Measurements from ENCODE around the gene COMMD3. TPM values are rescaled to one million over a fixed set of nuclear protein-coding genes. Genes with fewer than 3 reads are reported as not detected.

COMMD3 gene
- total and polyA plus RNA-seq, 2 donors (not counting 3 experiments of a cell fraction or from before 2014, with no cell fraction given), result 22.5 to 48.9 TPM

DNA sequence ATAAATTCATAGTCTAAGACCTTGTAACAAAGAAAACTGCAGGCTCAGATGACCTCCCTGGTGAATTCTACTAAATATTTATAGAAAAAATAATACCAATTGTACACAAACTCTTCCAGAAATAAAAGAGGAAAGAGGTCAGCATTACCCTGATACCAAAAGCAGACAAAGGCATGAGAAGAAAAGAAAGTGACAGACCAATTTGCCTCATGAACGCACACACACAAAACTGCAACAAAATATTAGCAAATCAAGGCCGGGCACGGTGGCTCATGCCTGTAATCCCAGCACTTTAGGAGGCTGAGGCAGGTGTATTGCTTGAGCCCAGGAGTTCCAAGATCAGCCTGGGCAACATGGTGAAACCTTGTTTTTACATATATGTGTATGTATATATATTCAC lies 12.7 kb upstream of the COMMD3 start:
- Histone ChIP-seq H3K4me1 (ENCODE audit: control insufficient read depth, extremely low read depth, insufficient read depth, low read length) (no peaks in the 10 kb centered on the region), H3K27ac (ENCODE audit: insufficient read depth, low read depth, low read length) (no peak overlapping the region), H3K9me3 (replicated peaks; ENCODE audit: control insufficient read depth, insufficient read depth, low read length) (no peaks in the 10 kb centered on the region), H4K20me1 (replicated peaks; ENCODE audit: control insufficient read depth, extremely low read depth, insufficient read depth, low read length) (no peaks in the 10 kb centered on the region), H3K4me2 (ENCODE audit: insufficient read depth, low read length) (no peak overlapping the region), H3K9ac (replicated peaks; ENCODE audit: extremely low read depth, insufficient read depth, low read length) (no peak overlapping the region), H3K27me3 (ENCODE audit: control insufficient read depth in 2 of 2, insufficient read depth in 2 of 2, low read length in 2 of 2) (no peaks in the 10 kb centered on the region), H2AFZ (ENCODE audit: low read depth, low read length) (no peak overlapping the region), H3K79me2 (ENCODE audit: control insufficient read depth, insufficient read depth, low read length) (no peaks in the 10 kb centered on the region), H3K4me3 (replicated peaks in 1 of 3; ENCODE audit: insufficient read depth in 1 of 3, low read depth in 1 of 3, low read length in 3 of 3) (no peak overlapping the region), H3K36me3 (ENCODE audit: control insufficient read depth in 2 of 2, extremely low read depth in 1 of 2, insufficient read depth in 2 of 2, low read length in 2 of 2) (no peaks in the 10 kb centered on the region), H3K9me1 (replicated peaks; ENCODE audit: control insufficient read depth, extremely low read depth, insufficient read depth, low read length) (no peaks in the 10 kb centered on the region)
- ChIA-PET POLR2A (no interaction called here), CTCF (no interaction called here)
- no TSS peak for BruUV-seq (replicated peaks)
- dilution Hi-C loops (cut with MboI; ENCODE audit: extremely low pct_ligation_motif_present, low sequenced_read_pairs), result no loop called here
- FAIRE-seq, result no peak
- intact Hi-C loops (cut with micrococcal nuclease), result no loop called here
- no peak for DNase-seq (ENCODE audit: low read depth, low spot score)
- TF ChIP-seq EZH2 (IDR thresholded peaks at IDR 0.05; ENCODE audit: borderline replicate concordance, low read depth, low read length, severe bottlenecking) (no peak), MYC (IDR thresholded peaks at IDR 0.05; ENCODE audit: low read depth, low read length) (no peak), MAX (IDR thresholded peaks at IDR 0.05; ENCODE audit: insufficient read depth, insufficient read length) (no peak), GATA2 (IDR thresholded peaks at IDR 0.05; ENCODE audit: insufficient read depth, insufficient read length, low read depth, low read length) (no peak), POLR2AphosphoS5 (IDR thresholded peaks at IDR 0.05; ENCODE audit: insufficient read depth, low read depth, low read length) (no peak), FOS (IDR thresholded peaks at IDR 0.05; ENCODE audit: borderline replicate concordance, insufficient read depth, low read length) (no peak), POLR2A (IDR thresholded peaks at IDR 0.05; ENCODE audit: low read depth, low read length) (no peak), JUN (IDR thresholded peaks at IDR 0.05; ENCODE audit: borderline replicate concordance, insufficient read depth, insufficient read length, low read depth) (no peak)
- TF ChIP-seq, protein P1, sequence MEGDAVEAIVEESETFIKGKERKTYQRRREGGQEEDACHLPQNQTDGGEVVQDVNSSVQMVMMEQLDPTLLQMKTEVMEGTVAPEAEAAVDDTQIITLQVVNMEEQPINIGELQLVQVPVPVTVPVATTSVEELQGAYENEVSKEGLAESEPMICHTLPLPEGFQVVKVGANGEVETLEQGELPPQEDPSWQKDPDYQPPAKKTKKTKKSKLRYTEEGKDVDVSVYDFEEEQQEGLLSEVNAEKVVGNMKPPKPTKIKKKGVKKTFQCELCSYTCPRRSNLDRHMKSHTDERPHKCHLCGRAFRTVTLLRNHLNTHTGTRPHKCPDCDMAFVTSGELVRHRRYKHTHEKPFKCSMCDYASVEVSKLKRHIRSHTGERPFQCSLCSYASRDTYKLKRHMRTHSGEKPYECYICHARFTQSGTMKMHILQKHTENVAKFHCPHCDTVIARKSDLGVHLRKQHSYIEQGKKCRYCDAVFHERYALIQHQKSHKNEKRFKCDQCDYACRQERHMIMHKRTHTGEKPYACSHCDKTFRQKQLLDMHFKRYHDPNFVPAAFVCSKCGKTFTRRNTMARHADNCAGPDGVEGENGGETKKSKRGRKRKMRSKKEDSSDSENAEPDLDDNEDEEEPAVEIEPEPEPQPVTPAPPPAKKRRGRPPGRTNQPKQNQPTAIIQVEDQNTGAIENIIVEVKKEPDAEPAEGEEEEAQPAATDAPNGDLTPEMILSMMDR (IDR thresholded peaks at IDR 0.05; ENCODE audit: extremely low read depth in 1 of 2, insufficient read depth in 1 of 2, low read depth in 1 of 2, low read length in 2 of 2), result no peak

All from endothelial cell of umbilical vein (primary cell).